Fibroblast of the conjunctiva (primary cell): ENCODE data around the gene IFITM1.
"Not testable (repeated sequence)": the region's sequence is repeated elsewhere in the genome, so short reads cannot be mapped to it uniquely, and the experiment has no call there.

Experiments
- DNase-seq: peaks from one replicate; pipeline ENCODE4 v3.0.0-alpha.2; 2010; ENCODE audit warnings: low read depth

Gene IFITM1

GRCh38 chr11:308740-309665 is 4.8 kb upstream of the IFITM1 start:
- DNase-seq = not testable (repeated sequence)

GRCh38 chr11:309979-310572 is 3.8 kb upstream of the IFITM1 start:
- not testable (repeated sequence) for DNase-seq

- not testable (repeated sequence) for DNase-seq
These were observed 2.7 kb upstream of the IFITM1 start for GRCh38 chr11:311013-311748.

GRCh38 chr11:312092-312816 is 1.6 kb upstream of the IFITM1 start:
- no peak for DNase-seq

GRCh38 chr11:313304-313786 is 495 bp upstream of the IFITM1 start:
- DNase-seq = no peak

GRCh38 chr11:314554-314875 is 675 bp downstream of the IFITM1 start:
- DNase-seq = not testable (repeated sequence)

GRCh38 chr11:315051-315481 is 1.2 kb downstream of the IFITM1 start:
- no peak for DNase-seq

GRCh38 chr11:315516-315994 is 1.7 kb downstream of the IFITM1 start:
- no peak for DNase-seq

GRCh38 chr11:316031-316701 is 2.3 kb downstream of the IFITM1 start:
- no peak for DNase-seq

- no peak for DNase-seq
These were observed 3.1 kb downstream of the IFITM1 start for GRCh38 chr11:316891-317301.

GRCh38 chr11:317668-318404 is 4.0 kb downstream of the IFITM1 start:
- DNase-seq = not testable (repeated sequence)

GRCh38 chr11:318405-319120 is 4.7 kb downstream of the IFITM1 start:
- DNase-seq = not testable (repeated sequence)

GRCh38 chr11:319121-319887 is 5.5 kb downstream of the IFITM1 start:
- not testable (repeated sequence) for DNase-seq

- not testable (repeated sequence) for DNase-seq
These were observed 6.0 kb downstream of the IFITM1 start for GRCh38 chr11:319888-320273.

GRCh38 chr11:324156-324555 is 10.3 kb downstream of the IFITM1 start:
- DNase-seq = no peak

- not testable (repeated sequence) for DNase-seq
These were observed 11.0 kb downstream of the IFITM1 start for GRCh38 chr11:324593-325517.

- no peak for DNase-seq
These were observed 12.2 kb downstream of the IFITM1 start for GRCh38 chr11:325796-326591.
